H1 (cell line): Measurements from ENCODE around the gene ARHGAP15.

Experiments used
- ATF2 ChIP-seq: IDR thresholded peaks from 2 replicates; pipeline ENCODE4 v1.6.1; 2012; ENCODE audit warnings: low read length, inconsistent platforms
- CTCF ChIP-seq, 3 experiments: IDR thresholded peaks; 1 replicate in 2 of 3; 2 replicates in 1 of 3; pipeline versions ENCODE4 v1.5.1 to v1.6.1; 2011; ENCODE audit warnings: low read length in 3 of 3, mild to moderate bottlenecking in 3 of 3, inconsistent platforms in 2 of 3, low read depth in 1 of 3, moderate library complexity in 1 of 3; ENCODE audit not compliant: insufficient read depth in 1 of 3; ENCODE audit errors: control extremely low read depth in 1 of 3
- EZH2 ChIP-seq: fragments of 200-600 bp; sonication (generic); IDR thresholded peaks from 2 replicates; pipeline ENCODE4 v1.7.1; 2012; ENCODE audit warnings: low read depth, mild to moderate bottlenecking, moderate library complexity, low read length, inconsistent platforms; ENCODE audit not compliant: severe bottlenecking
- GABPA ChIP-seq: IDR thresholded peaks from 2 replicates; pipeline ENCODE4 v1.6.1; 2011; ENCODE audit warnings: mild to moderate bottlenecking, low read length, moderate library complexity, borderline replicate concordance; ENCODE audit not compliant: insufficient read depth
- JUN ChIP-seq: IDR thresholded peaks from 2 replicates; pipeline ENCODE4 v1.6.1; 2011; ENCODE audit warnings: low read depth, mild to moderate bottlenecking, improper control_type of control experiment, low read length
- MAFK ChIP-seq: IDR thresholded peaks from 2 replicates; pipeline ENCODE4 v1.6.1; 2012; ENCODE audit warnings: low read depth, mild to moderate bottlenecking, improper control_type of control experiment, low read length
- MAX ChIP-seq: IDR thresholded peaks from 2 replicates; pipeline ENCODE4 v1.6.1; 2012; ENCODE audit warnings: inconsistent platforms
- POLR2A ChIP-seq, 2 experiments: IDR thresholded peaks; 1 replicate in 1 of 2; 2 replicates in 1 of 2; pipeline ENCODE4 v1.6.1; 2011; ENCODE audit warnings: low read depth in 2 of 2, low read length in 2 of 2, mild to moderate bottlenecking in 2 of 2; ENCODE audit errors: control extremely low read depth in 1 of 2
- YY1 ChIP-seq: IDR thresholded peaks from 2 replicates; pipeline ENCODE4 v1.6.1; 2011; ENCODE audit warnings: low read depth, mild to moderate bottlenecking, low read length
- TF ChIP-seq, protein P1 (sequence below): IDR thresholded peaks from 2 replicates; pipeline ENCODE4 v1.6.1; 2011; ENCODE audit warnings: low read length, improper control_type of control experiment

- TF ChIP-seq EZH2 (no peak), ATF2 (no peak), CTCF (IDR thresholded peaks at IDR 0.05; ENCODE audit: control extremely low read depth in 1 of 3, insufficient read depth in 1 of 3, low read depth in 1 of 3, low read length in 3 of 3) (no peak), GABPA (no peak), JUN (no peak), YY1 (no peak), MAFK (no peak), POLR2A (IDR thresholded peaks at IDR 0.05; ENCODE audit: control extremely low read depth in 1 of 2, low read depth in 2 of 2, low read length in 2 of 2) (no peak), MAX (no peak)
- TF ChIP-seq, protein P1, sequence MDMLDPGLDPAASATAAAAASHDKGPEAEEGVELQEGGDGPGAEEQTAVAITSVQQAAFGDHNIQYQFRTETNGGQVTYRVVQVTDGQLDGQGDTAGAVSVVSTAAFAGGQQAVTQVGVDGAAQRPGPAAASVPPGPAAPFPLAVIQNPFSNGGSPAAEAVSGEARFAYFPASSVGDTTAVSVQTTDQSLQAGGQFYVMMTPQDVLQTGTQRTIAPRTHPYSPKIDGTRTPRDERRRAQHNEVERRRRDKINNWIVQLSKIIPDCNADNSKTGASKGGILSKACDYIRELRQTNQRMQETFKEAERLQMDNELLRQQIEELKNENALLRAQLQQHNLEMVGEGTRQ = no peak
Observed at GRCh38 chr2:143226714-143227541, 97.7 kb downstream of the ARHGAP15 start.
